Measurements from ENCODE around the gene TRIM28. TPM values are rescaled to one million over a fixed set of nuclear protein-coding genes. Genes with fewer than 3 reads are reported as not detected.

Gene TRIM28
- 672 and 766 TPM in 2 replicates for total RNA-seq

GRCh38 chr19:58543826-58544590 lies at the start of gene TRIM28:
TRIM28 (plus strand) TSS chr19:58544064; CDS start chr19:58544758, 694 bp downstream.

GRCh38 chr19:58511353-58512208 lies 32.3 kb upstream of the TRIM28 start, which contains the start of gene SLC27A5:
SLC27A5 (minus strand) TSS chr19:58511992; CDS start chr19:58511955, 37 bp downstream.

GRCh38 chr19:58519355-58520256 lies 24.3 kb upstream of the TRIM28 start, which contains the start of gene ZBTB45:
ZBTB45 (minus strand) TSS chr19:58519810; CDS start chr19:58517673, 2,137 bp downstream.

GRCh38 chr19:58554494-58555368 lies 10.9 kb downstream of the TRIM28 start, which contains the start of gene CHMP2A:
CHMP2A (minus strand) TSS chr19:58555105; CDS start chr19:58554212, 893 bp downstream.

GRCh38 chr19:58558066-58558622 lies 14.3 kb downstream of the TRIM28 start, which contains the start of gene UBE2M:
UBE2M (minus strand) TSS chr19:58558611; CDS start chr19:58558381, 230 bp downstream.

GRCh38 chr19:58572818-58573657 lies 29.2 kb downstream of the TRIM28 start, which contains the start of gene MZF1:
MZF1 (minus strand) TSS chr19:58573335; CDS start chr19:58571389, 1,946 bp downstream.

Other genes with a start within 250 kb of the TRIM28 start
- 21.0 and 35.8 TPM in 2 replicates for gene ERVK3-1, start 238.7 kb upstream of the TRIM28 start, total RNA-seq
- 2.0 and 3.7 TPM in 2 replicates for gene ZSCAN22, start 217.1 kb upstream of the TRIM28 start, total RNA-seq
- gene A1BG, start 190.6 kb upstream of the TRIM28 start, total RNA-seq: 24.1 and 28.8 TPM in 2 replicates
- gene ZNF497, start 181.3 kb upstream of the TRIM28 start, total RNA-seq: under 0.01 and 2.8 TPM in 2 replicates
- gene ZNF837, start 163.0 kb upstream of the TRIM28 start, total RNA-seq: 4.9 and 7.5 TPM in 2 replicates
- gene RPS5, start 156.8 kb upstream of the TRIM28 start, total RNA-seq: 1,981 and 2,018 TPM in 2 replicates
- 0.13 TPM in 1 of 2 replicates, not detected in the other for gene RNF225, start 148.4 kb upstream of the TRIM28 start, total RNA-seq
- gene ZNF584, start 135.4 kb upstream of the TRIM28 start, total RNA-seq: 13.5 and 23.3 TPM in 2 replicates
- 2.3 and 3.3 TPM in 2 replicates for gene ZNF132, start 103.9 kb upstream of the TRIM28 start, total RNA-seq
- gene ZNF324B, start 92.4 kb upstream of the TRIM28 start, total RNA-seq: 3.9 and 7.1 TPM in 2 replicates
- gene ZNF324, start 77.0 kb upstream of the TRIM28 start, total RNA-seq: 5.4 and 14.6 TPM in 2 replicates
- 6.2 and 16.9 TPM in 2 replicates for gene ZNF446, start 67.7 kb upstream of the TRIM28 start, total RNA-seq
- 11.1 and 13.1 TPM in 2 replicates for gene SLC27A5, start 32.1 kb upstream of the TRIM28 start, total RNA-seq
- 19.1 and 23.8 TPM in 2 replicates for gene ZBTB45, start 24.3 kb upstream of the TRIM28 start, total RNA-seq
- 75.9 and 151 TPM in 2 replicates for gene CHMP2A, start 11.0 kb downstream of the TRIM28 start, total RNA-seq
- 31.7 and 42.5 TPM in 2 replicates for gene UBE2M, start 14.5 kb downstream of the TRIM28 start, total RNA-seq
- gene MZF1, start 29.3 kb downstream of the TRIM28 start, total RNA-seq: 7.3 and 23.7 TPM in 2 replicates

Measured in mesangial cell (primary cell).